Measurements from ENCODE around the gene POLE2. TPM values are rescaled to one million over a fixed set of nuclear protein-coding genes. Genes with fewer than 3 reads are reported as not detected.

POLE2 gene
- total RNA-seq, 1 donor from 2014 or later = 22.0 TPM

DNA sequence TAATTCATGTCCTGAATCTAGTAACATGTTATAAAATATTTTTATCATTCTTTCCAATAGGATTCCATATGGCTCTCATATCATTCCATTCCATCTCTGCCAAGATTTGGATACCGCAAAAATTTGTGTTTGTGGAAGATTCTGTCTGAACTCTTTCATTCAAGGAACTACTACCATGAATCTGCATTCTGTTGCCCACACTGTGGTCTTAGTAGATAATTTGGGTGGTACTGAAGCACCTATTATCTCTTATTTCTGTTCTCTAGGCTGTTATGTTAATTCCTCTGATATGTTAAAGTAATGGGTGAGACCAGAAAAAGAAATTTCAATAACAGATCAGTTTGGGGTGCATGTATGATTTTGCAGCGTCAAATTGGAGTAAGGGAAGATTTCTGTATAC lies 73.8 kb downstream of the POLE2 start:
- TF ChIP-seq, protein P1, sequence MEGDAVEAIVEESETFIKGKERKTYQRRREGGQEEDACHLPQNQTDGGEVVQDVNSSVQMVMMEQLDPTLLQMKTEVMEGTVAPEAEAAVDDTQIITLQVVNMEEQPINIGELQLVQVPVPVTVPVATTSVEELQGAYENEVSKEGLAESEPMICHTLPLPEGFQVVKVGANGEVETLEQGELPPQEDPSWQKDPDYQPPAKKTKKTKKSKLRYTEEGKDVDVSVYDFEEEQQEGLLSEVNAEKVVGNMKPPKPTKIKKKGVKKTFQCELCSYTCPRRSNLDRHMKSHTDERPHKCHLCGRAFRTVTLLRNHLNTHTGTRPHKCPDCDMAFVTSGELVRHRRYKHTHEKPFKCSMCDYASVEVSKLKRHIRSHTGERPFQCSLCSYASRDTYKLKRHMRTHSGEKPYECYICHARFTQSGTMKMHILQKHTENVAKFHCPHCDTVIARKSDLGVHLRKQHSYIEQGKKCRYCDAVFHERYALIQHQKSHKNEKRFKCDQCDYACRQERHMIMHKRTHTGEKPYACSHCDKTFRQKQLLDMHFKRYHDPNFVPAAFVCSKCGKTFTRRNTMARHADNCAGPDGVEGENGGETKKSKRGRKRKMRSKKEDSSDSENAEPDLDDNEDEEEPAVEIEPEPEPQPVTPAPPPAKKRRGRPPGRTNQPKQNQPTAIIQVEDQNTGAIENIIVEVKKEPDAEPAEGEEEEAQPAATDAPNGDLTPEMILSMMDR (conservative IDR thresholded peaks at IDR 0.05; ENCODE audit: low read depth, low read length) = no peak
- H3K4me3 ChIP-seq (ENCODE audit: low read depth, low read length) = no peak overlapping the region
- no peak for DNase-seq (ENCODE audit: low read depth)

DNA sequence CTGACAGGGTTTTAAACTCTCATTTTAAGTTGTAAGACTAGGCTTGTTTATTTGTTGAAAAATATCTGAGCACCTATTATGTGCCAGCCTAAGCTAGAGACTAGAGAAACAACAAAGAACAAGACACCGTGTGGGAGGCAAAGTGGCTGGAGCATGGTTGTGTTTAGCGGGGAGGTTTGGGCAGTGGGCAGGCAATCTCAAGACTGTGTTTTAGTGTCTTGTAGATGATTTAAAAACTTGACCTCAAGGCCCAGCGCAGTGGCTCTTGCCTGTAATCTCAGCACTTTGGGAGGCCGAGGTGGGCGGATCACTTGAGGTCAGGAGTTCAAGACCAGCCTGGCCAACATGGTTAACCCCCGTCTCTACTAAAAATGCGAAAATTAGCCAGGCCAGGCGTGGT lies 75.3 kb downstream of the POLE2 start:
- TF ChIP-seq, protein P1 (conservative IDR thresholded peaks at IDR 0.05; ENCODE audit: low read depth, low read length) = no peak
- DNase-seq (ENCODE audit: low read depth) = no peak
- no peak overlapping the region for H3K4me3 ChIP-seq (ENCODE audit: low read depth, low read length)

DNA sequence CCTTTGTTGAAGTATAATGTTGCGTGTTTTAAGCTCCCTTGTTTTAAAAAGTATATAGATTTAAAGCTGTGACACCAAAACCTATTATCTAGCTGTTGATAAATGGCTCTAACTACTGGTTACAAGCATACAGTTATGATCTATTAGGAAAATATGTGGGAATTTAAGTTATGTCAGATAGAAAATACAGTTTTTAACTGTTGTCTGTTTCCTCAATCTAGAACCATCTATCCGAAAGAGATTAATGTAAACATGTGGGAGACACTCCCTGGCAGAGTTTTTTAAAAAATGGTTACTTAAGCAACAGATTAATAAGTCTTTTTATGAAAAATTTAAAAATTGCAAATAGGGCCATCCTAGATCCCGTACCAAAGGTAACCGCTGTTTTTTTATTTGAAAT lies 75.8 kb downstream of the POLE2 start:
- no peak overlapping the region for H3K4me3 ChIP-seq (ENCODE audit: low read depth, low read length)
- TF ChIP-seq, protein P1 (conservative IDR thresholded peaks at IDR 0.05; ENCODE audit: low read depth, low read length) = no peak
- DNase-seq (ENCODE audit: low read depth) = no peak

DNA sequence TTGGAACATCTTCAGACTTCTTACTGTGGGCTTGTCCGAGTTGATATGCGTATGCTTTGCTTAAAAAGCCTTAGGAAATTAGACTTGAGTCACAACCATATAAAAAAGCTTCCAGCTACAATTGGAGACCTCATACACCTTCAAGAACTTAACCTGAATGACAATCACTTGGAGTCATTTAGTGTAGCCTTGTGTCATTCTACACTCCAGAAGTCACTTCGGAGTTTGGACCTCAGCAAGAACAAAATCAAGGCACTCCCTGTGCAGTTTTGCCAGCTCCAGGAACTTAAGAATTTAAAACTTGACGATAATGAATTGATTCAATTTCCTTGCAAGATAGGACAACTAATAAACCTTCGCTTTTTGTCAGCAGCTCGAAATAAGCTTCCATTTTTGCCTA lies 80.4 kb downstream of the POLE2 start:
- TF ChIP-seq, protein P1 (conservative IDR thresholded peaks at IDR 0.05; ENCODE audit: low read depth, low read length) = no peak
- no peak overlapping the region for H3K4me3 ChIP-seq (ENCODE audit: low read depth, low read length)
- no peak for DNase-seq (ENCODE audit: low read depth)

DNA sequence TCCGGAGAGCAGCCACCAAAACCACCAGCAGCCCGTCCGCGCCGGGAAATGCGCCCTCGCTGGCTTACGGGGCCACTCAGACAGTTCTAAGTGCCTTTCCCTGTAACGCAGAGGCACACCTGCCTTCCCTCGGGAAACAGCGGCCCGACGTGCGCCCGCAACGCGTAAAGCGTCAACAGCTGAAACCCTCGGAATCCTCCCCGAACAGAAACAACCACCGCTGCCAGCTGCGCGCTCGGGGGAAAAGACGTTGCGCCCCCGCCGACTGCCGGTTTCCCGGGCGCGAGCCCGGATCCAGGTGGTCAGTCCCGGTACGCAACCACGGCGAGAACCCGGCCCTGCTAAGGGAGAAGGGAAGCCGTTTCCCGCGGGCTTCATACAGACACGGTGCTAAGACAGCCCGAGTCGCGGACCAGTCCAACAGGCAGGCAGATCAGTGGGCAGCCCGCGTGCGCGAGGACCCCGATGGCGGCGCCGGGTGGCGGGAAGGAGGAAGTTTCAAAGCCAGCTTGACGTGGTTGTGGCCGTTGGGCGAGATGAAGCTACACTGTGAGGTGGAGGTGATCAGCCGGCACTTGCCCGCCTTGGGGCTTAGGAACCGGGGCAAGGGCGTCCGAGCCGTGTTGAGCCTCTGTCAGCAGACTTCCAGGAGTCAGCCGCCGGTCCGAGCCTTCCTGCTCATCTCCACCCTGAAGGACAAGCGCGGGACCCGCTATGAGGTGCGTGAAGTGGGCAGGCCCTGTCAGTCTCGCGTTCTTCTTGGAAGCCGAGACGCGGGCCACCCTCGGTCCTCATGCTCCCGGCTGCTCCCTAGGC lies 89.3 kb downstream of the POLE2 start, which contains the start of gene LRR1:
LRR1 (plus strand) TSS at position 456 of the 816 bp plus-strand sequence; CDS start at position 537, 81 bp downstream.
- TF ChIP-seq, protein P1 (conservative IDR thresholded peaks at IDR 0.05; ENCODE audit: low read depth, low read length) = no peak
- no peak for DNase-seq (ENCODE audit: low read depth)

DNA sequence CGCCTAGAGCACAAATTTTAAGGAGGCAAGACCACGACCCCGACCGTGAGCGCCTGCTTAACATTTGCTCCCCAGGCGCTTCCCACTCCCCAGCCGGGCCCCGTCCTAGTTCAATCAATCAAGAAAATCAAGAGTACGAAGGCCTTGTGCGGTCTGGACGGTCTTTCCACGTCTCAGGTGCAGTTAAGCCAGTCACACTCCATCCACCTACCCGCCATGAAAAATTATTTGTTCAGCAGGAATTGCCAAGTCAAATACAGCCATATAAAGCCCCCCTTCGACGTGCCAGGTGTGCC lies 89.9 kb downstream of the POLE2 start:
- no peak for DNase-seq (ENCODE audit: low read depth)

More for the DNA sequence above, 89.3 kb downstream of the POLE2 start, which contains the start of gene LRR1:
- peak within 1 kb of the TSS; percentile 97 for H3K4me3 ChIP-seq (ENCODE audit: low read depth, low read length)

More for the DNA sequence above, 89.9 kb downstream of the POLE2 start:
- H3K4me3 ChIP-seq (ENCODE audit: low read depth, low read length) = peak overlapping the region; percentile 97
- TF ChIP-seq, protein P1 (conservative IDR thresholded peaks at IDR 0.05; ENCODE audit: low read depth, low read length) = no peak

Data from epithelial cell of proximal tubule (primary cell).